Bronchial epithelial cell (primary cell): ENCODE results near the gene PTPRN2. TPM values are rescaled to one million over a fixed set of nuclear protein-coding genes. Genes with fewer than 3 reads are reported as not detected.

Source experiments
- DNase-seq: peaks from one replicate; pipeline ENCODE4 v3.0.0-alpha.2; 2010; ENCODE audit warnings: low read depth
- FAIRE-seq: peaks from 2 replicates; lab custom pipeline; 2011; peaks lifted over from hg19 to GRCh38; lab: Jason Lieb, UNC
- H3K27me3 ChIP-seq: 2 replicates; pipeline ENCODE4 v1.5.1; 2011; ENCODE audit warnings: low read length; ENCODE audit not compliant: control insufficient read depth, insufficient read depth
- H3K36me3 ChIP-seq: 2 replicates; pipeline ENCODE4 v1.5.1; 2011; ENCODE audit warnings: low read length; ENCODE audit not compliant: control insufficient read depth, insufficient read depth
- H3K4me3 ChIP-seq: 2 replicates; pipeline ENCODE4 v1.5.1; 2011; ENCODE audit warnings: mild to moderate bottlenecking, low read depth, low read length, control low read depth
- total RNA-seq: library from RNA; depleted of rRNA; stranded (reverse); fragments of >200 nt; gene quantifications from 2 replicates; pipeline ENCODE4 v1.2.1, GENCODE V29; 2014
- TF ChIP-seq, protein P1 (sequence below): IDR thresholded peaks from 2 replicates; pipeline ENCODE4 v1.5.1; 2011; ENCODE audit warnings: mild to moderate bottlenecking, moderate library complexity, low read length, control low read depth, inconsistent platforms; ENCODE audit not compliant: insufficient read depth, severe bottlenecking

PTPRN2 gene
- total RNA-seq, 1 donor from 2014 or later, result 1.1 TPM

DNA sequence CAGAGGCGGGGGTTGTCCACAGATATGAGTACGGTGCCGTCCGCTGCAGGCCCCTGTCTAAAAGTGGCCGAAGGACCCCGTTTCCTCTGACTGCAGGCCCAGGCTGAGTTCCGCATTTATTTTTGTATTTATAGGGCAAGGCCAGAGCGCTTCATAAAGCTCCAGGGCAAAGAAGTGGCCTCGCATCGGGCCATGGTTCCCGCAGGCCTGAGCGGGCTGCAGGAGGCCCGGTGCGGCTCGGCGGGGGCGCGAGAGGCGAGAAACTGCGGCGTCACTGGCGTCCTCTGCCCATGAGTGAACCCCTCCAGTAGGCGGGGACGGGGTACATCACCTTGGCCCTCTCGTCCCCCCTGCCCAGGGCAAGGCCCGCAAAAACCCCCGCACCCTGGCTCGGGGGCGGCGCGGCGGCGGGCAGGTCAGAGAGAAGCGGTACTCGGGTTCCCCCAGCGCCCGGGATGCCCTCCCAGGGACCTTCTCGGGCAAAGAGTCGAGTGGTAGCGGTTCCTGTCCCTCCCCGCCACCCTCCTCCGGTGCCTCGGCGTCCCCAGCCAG, 895.1 kb downstream of the PTPRN2 start:
- Histone ChIP-seq H3K4me3 (no peak overlapping the region), H3K36me3 (no peaks in the 10 kb centered on the region), H3K27me3 (peaks cover 22% of the 10 kb centered on the region)
- TF ChIP-seq, protein P1, sequence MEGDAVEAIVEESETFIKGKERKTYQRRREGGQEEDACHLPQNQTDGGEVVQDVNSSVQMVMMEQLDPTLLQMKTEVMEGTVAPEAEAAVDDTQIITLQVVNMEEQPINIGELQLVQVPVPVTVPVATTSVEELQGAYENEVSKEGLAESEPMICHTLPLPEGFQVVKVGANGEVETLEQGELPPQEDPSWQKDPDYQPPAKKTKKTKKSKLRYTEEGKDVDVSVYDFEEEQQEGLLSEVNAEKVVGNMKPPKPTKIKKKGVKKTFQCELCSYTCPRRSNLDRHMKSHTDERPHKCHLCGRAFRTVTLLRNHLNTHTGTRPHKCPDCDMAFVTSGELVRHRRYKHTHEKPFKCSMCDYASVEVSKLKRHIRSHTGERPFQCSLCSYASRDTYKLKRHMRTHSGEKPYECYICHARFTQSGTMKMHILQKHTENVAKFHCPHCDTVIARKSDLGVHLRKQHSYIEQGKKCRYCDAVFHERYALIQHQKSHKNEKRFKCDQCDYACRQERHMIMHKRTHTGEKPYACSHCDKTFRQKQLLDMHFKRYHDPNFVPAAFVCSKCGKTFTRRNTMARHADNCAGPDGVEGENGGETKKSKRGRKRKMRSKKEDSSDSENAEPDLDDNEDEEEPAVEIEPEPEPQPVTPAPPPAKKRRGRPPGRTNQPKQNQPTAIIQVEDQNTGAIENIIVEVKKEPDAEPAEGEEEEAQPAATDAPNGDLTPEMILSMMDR, result no peak
- FAIRE-seq (no peak), DNase-seq (no peak)

DNA sequence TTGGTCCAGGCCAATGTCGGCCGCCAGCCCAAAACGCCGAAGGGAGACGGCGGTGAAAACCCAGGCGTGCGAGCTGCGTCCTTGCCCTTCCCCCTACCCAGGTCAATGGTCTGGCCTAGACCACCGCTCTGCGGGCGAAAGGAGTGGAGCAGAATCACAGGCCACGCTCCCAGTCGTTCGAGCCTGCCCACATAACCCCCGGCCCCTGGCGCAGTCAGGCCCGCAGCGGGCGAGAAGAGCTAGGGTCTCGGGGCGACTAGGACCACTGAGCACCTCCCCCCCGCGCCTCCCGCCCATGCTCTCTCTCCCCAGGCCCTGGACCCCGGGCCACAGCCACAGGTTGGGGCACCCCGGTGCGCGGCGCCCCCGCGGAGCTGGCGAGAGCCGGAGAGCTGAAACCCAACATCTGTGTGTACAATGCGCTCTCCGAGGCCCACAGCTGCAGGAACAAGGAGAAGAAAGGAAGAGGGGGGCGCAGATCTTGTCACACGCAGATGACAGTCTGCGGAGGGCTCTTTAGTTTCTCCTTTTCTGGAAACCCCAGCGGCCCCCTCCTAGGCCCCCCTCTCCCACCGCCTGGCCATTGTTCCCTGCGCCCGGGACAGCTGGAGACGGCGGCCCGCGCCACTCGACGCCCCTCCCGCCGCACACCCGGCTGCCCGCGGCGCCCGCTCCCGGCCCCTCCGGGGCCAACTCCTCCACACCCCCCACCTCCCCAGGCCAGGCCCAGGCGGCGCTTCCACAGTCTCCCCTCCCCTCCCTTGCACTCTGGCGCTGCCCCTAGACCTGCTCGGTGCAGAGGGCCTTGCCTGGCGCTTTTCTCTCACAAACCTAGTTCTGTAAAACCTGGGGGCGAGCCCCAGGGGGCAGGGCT, 895.8 kb downstream of the PTPRN2 start:
- DNase-seq (no peak), FAIRE-seq (no peak)
- H3K4me3 ChIP-seq, result no peak overlapping the region
- TF ChIP-seq, protein P1, result no peak
- no peaks in the 10 kb centered on the region for H3K36me3 ChIP-seq
- peaks cover 26% of the 10 kb centered on the region for H3K27me3 ChIP-seq

DNA sequence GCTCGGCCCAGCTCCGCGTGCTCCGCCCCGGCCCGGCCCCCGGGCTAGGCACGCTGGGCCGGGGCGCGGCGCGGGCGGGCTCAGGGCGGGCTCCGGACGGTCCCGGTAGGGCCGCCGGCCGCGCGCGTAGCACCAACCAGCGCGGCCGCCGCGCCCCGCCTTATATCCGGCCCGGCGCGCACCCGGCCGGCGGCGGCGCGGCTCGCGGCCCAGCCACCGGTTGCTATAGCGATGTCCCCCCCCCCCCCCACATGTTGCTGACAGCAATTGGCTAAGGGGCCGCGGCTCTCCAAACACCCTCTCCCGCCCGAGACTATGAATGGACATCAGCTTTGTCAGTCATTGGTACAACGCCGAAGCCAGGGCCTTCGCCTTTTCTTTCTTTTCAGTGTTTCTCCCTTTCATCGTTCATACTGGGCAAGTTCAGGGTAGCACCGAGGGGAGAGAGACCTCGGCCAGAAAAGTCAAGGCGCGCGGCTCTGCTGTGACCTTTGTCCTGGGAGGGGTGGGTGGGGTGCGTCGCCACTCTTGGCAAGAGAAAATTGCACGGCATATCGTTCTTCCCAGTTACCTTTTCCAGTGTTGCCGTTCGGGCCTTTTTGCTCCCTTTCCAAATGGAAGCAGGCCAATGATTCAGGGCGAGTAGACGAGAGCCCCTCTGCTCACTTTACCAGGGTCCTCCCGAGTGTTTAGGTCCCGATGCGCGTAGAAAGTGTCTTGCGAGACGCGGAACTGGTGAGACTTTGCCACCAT, 896.6 kb downstream of the PTPRN2 start:
- H3K27me3 ChIP-seq, result peaks cover 31% of the 10 kb centered on the region
- DNase-seq (peak; percentile 19), FAIRE-seq (no peak)
- TF ChIP-seq, protein P1, result no peak
- H3K4me3 ChIP-seq, result no peak overlapping the region
- H3K36me3 ChIP-seq, result no peaks in the 10 kb centered on the region

DNA sequence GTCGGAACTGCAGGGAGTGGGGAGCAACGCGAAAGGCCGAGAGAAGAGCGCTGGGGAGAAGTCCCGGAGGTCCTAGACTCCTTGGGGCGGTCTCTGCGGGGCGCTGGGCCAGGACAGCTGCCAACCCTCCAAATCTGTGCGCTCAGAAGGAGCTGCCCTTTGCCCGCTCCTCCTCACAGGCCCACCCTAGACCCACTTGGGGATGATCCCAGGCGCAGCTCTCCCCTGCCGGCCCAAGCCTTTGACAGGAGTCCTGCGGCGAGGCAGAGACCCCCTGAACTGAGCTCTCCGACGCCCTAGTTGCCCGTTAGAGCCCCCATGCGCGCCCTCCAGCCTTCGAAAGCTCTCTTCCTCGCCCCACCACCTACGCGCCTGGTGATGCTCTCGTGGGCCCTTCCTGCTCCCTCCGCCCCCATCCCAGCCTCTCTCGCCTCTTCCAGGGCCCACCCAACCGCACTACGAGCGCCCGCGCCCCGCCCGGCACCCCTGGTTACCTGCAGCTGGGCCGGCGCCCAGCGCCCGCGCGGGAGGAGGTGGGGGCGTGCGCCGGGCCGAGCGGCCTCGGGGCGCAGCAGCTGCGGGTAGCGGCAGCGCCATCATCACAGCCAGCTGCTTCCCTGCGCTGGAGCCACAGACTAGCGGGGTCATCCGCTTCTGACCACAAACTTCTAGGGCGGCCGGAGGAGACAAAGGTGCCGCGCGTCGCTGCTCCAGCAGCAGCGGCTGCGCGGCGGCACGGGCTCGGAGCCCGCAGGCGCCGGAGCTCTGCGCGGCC, 897.4 kb downstream of the PTPRN2 start:
- no peak for DNase-seq
- peaks cover 32% of the 10 kb centered on the region for H3K27me3 ChIP-seq
- H3K36me3 ChIP-seq, result no peaks in the 10 kb centered on the region
- TF ChIP-seq, protein P1, result no peak
- no peak overlapping the region for H3K4me3 ChIP-seq
- no peak for FAIRE-seq

DNA sequence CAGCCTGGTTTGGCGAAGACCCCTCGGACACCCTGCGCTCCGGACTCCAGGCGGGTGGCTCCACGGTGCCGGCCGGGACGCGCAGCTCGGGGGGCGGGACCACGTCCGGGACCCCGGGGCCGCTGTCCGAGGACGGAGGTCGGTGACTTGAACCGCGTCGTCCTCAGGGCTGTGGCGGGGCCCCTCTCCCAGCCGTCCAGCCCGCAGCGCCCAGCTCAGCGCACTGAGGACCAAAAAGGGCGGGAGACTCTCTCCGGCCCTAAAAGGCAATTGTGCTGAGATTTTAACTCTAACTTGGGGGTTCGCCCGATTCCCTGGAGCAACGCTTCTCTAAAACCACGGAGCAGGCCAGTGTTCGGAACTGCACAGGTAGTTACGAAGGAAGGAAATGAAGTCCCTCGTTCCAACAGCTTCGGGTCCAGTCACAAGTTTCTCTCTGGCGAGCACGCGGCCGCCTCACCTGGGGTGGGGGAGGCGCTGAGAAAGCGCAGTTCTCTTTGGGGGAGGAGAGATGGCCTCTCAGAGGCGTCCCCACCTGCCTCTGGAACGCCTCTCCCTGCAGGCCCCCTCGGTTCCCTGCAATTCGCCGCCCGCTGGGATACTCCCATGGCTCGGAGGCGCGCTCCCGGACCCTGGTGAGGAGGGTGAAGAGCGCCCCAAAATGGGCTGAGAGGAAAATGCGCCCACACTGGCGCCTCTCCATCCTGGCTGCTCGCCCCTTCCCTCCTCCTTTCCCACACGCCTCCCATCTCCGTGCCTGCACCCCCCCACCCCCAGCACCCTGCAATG, 898.2 kb downstream of the PTPRN2 start:
- H3K4me3 ChIP-seq, result no peak overlapping the region
- no peaks in the 10 kb centered on the region for H3K36me3 ChIP-seq
- FAIRE-seq (no peak), DNase-seq (no peak)
- TF ChIP-seq, protein P1, result no peak
- peaks cover 32% of the 10 kb centered on the region for H3K27me3 ChIP-seq
